GM18507 (cell line): Measurements from ENCODE around the gene CHRM4.
A peak's percentile ranks its signal among the peaks of the same experiment; 100 is the strongest.

Source experiments
- DNase-seq: peaks from one replicate; pipeline ENCODE4 v3.0.0; 2011; ENCODE audit warnings: low read depth; ENCODE audit not compliant: insufficient read length; ENCODE audit errors: extremely low spot score
- FAIRE-seq: peaks from 2 replicates; lab custom pipeline; 2011; peaks lifted over from hg19 to GRCh38; lab: Jason Lieb, UNC

The CHRM4 gene

GRCh38 chr11:46407635-46408034 is 16.1 kb upstream of the CHRM4 start:
- FAIRE-seq (no peak), DNase-seq (no peak)

- DNase-seq (no peak), FAIRE-seq (no peak)
Observed at GRCh38 chr11:46404476-46405017, 13.0 kb upstream of the CHRM4 start.

- DNase-seq (no peak), FAIRE-seq (no peak)
Observed at GRCh38 chr11:46402957-46403902, 11.7 kb upstream of the CHRM4 start.

- DNase-seq (no peak), FAIRE-seq (no peak)
Observed at GRCh38 chr11:46397526-46397925, 6.0 kb upstream of the CHRM4 start.

GRCh38 chr11:46393759-46394158 is 2.2 kb upstream of the CHRM4 start:
- no peak for DNase-seq
- no peak for FAIRE-seq

- no peak for DNase-seq
- FAIRE-seq = no peak
Observed at GRCh38 chr11:46393231-46393616, 1.6 kb upstream of the CHRM4 start.

GRCh38 chr11:46392421-46393230 is 1.1 kb upstream of the CHRM4 start:
- FAIRE-seq = peak; percentile 68
- DNase-seq = peak; percentile 87

GRCh38 chr11:46391186-46391577 is 394 bp downstream of the CHRM4 start:
- no peak for DNase-seq
- FAIRE-seq = no peak

GRCh38 chr11:46390331-46391171 is 1.0 kb downstream of the CHRM4 start:
- FAIRE-seq (no peak), DNase-seq (no peak)

GRCh38 chr11:46389450-46390330 is 1.9 kb downstream of the CHRM4 start:
- FAIRE-seq (peak; percentile 69), DNase-seq (peak; percentile 77)

GRCh38 chr11:46388619-46389449 is 2.7 kb downstream of the CHRM4 start:
- FAIRE-seq = no peak
- no peak for DNase-seq

GRCh38 chr11:46387919-46388618 is 3.5 kb downstream of the CHRM4 start:
- DNase-seq = no peak
- no peak for FAIRE-seq

- DNase-seq (no peak), FAIRE-seq (no peak)
Observed at GRCh38 chr11:46387456-46387855, 4.1 kb downstream of the CHRM4 start.

- no peak for FAIRE-seq
Observed at GRCh38 chr11:46386674-46387073, 4.9 kb downstream of the CHRM4 start.

GRCh38 chr11:46386005-46386578 is 5.5 kb downstream of the CHRM4 start:
- no peak for DNase-seq
- FAIRE-seq = no peak

More at GRCh38 chr11:46386674-46387073, 4.9 kb downstream of the CHRM4 start:
- DNase-seq = no peak

GRCh38 chr11:46385169-46386004 is 6.2 kb downstream of the CHRM4 start:
- FAIRE-seq (no peak), DNase-seq (no peak)
